H1 (cell line): Measurements from ENCODE around the gene ZFR. TPM values are rescaled to one million over a fixed set of nuclear protein-coding genes. Genes with fewer than 3 reads are reported as not detected.

Experiments
- ASH2L ChIP-seq: fragments of 200-600, 300-600 bp; sonication (generic); IDR thresholded peaks from one replicate; pipeline ENCODE4 v1.7.1; 2017; ENCODE audit warnings: low read length
- CTCF ChIP-seq, 3 experiments: IDR thresholded peaks; 1 replicate in 2 of 3; 2 replicates in 1 of 3; pipeline versions ENCODE4 v1.5.1 to v1.6.1; 2011; ENCODE audit warnings: low read length in 3 of 3, mild to moderate bottlenecking in 3 of 3, inconsistent platforms in 2 of 3, low read depth in 1 of 3, moderate library complexity in 1 of 3; ENCODE audit not compliant: insufficient read depth in 1 of 3; ENCODE audit errors: control extremely low read depth in 1 of 3
- KDM4A ChIP-seq: IDR thresholded peaks from one replicate; pipeline ENCODE4 v1.7.1; 2012; ENCODE audit warnings: low read depth, mild to moderate bottlenecking, moderate library complexity, low read length, inconsistent platforms; ENCODE audit not compliant: severe bottlenecking
- NANOG ChIP-seq: IDR thresholded peaks from 2 replicates; pipeline ENCODE4 v1.6.1; 2011; ENCODE audit warnings: low read length, low read depth, mild to moderate bottlenecking, inconsistent platforms; ENCODE audit not compliant: insufficient read depth, poor library complexity, severe bottlenecking
- RAD21 ChIP-seq, 2 experiments: IDR thresholded peaks in 1 of 2; conservative IDR thresholded peaks in 1 of 2; 2 replicates each; pipeline ENCODE4 v1.6.1; 2011; ENCODE audit warnings: low read depth in 2 of 2, low read length in 2 of 2, improper control_type of control experiment in 1 of 2, inconsistent platforms in 1 of 2, mild to moderate bottlenecking in 1 of 2, moderate library complexity in 1 of 2
- microRNA counts: library from miRNA; unstranded; fragments of <30 nt; microRNA quantifications from one replicate; lab custom pipeline; 2015
- microRNA-seq, 2 experiments: library from miRNA; unstranded; fragments of <30 nt; microRNA quantifications; one replicate each; pipeline versions ENCODE4 to v1.2.0, GENCODE V29; 2016 to 2020; ENCODE audit warnings: borderline microRNAs expressed in 2 of 2, borderline number of aligned reads in 2 of 2, borderline replicate concordance in 1 of 2
- polyA plus RNA-seq, 7 experiments: library from polyadenylated mRNA; depleted of rRNA in 3 of 7; stranded (reverse) in 5 of 7; unstranded in 2 of 7; fragments of >200 nt in 5 of 7; fragments of 200-250 nt in 2 of 7; gene quantifications; 1 replicate in 5 of 7; 2 replicates in 1 of 7; 4 replicates in 1 of 7; pipeline versions ENCODE4 v1.2.1 to v1.2.3, GENCODE V29; 2011 to 2013; ENCODE audit warnings: missing spikeins in 2 of 7, mixed read lengths in 2 of 7
- small RNA-seq: library from polyadenylated mRNA; stranded (forward); fragments of <200 nt; extraction: miRNeasy Mini kit (QIAGEN cat#:217004); gene quantifications from one replicate; pipeline ENCODE3, GENCODE V24; 2013; ENCODE audit not compliant: insufficient read depth
- total RNA-seq: library from RNA; stranded (reverse); fragmentation: NEBNext Ultra II Directional; extraction: Animal tissue kit (Norgen Biotek cat#: 25700); gene quantifications from 2 replicates; pipeline ENCODE4 v1.2.1, GENCODE V29; 2021

ZFR gene
- total and polyA plus RNA-seq, 2 of the 8 experiments (the other 6 are each of a cell fraction or from before 2014, with no cell fraction given): 68.8 to 92.7 TPM

GRCh38 chr5:32304622-32305021 lies 139.9 kb downstream of the ZFR start (continued):
- TF ChIP-seq CTCF (IDR thresholded peaks at IDR 0.05; ENCODE audit: control extremely low read depth in 1 of 3, insufficient read depth in 1 of 3, low read depth in 1 of 3, low read length in 3 of 3) (no peak), ASH2L (no peak), NANOG (no peak), KDM4A (no peak), RAD21 (IDR thresholded peaks at IDR 0.05 in 1 of 2, conservative IDR thresholded peaks at IDR 0.05 in 1 of 2; ENCODE audit: low read depth in 2 of 2, low read length in 2 of 2) (no peak)

MicroRNAs within 50 kb of the gene (microRNA counts, 767-probe panel; counts per million panel counts)
- microRNA hsa-miR-579 (lab: Ali Mortazavi, UCI): 879 counts per million, percentile 95 among the panel's probes with 10 or more counts

Small RNA genes lying within 50 kb of the gene (microRNA-seq; reads per million reads assigned to microRNA genes)
- gene MIR579: 0.69 to 2.6 reads per million in 2 experiments

Small RNA genes lying within 50 kb of the gene (small RNA-seq; reads per million reads assigned to genes)
- gene MIR579 (4.5 reads per million, percentile 57 among the genes with 10 or more reads in this experiment), gene RNU6-378P (not detected)

Other genes starting within 250 kb of the ZFR start
- 49.3 and 59.3 TPM in 2 replicates for gene MTMR12, start 131.8 kb downstream of the ZFR start, total RNA-seq
- 19.1 and 19.3 TPM in 2 replicates for gene MTMR12, start 131.8 kb downstream of the ZFR start, polyA plus RNA-seq (2011; rRNA removed)
- gene SUB1, start 140.8 kb upstream of the ZFR start, total RNA-seq: 319 and 325 TPM in 2 replicates
- gene SUB1, start 140.8 kb upstream of the ZFR start, polyA plus RNA-seq (2011; rRNA removed): 47.8 and 83.9 TPM in 2 replicates